IMR-90 (cell line): ENCODE measurements around the gene TCF4. TPM values are rescaled to one million over a fixed set of nuclear protein-coding genes. Genes with fewer than 3 reads are reported as not detected.

Experiments
- ATAC-seq: fragments of 200-7000 bp; cut with Tn5 transposase; 2 replicates; pipeline ENCODE4 v1.9.1; 2020; ENCODE audit warnings: low read depth, mild to moderate bottlenecking, moderate library complexity
- BruUV-seq: library from RNA; stranded (reverse); fragments of 400-500 nt; replicated peaks from 2 replicates; lab custom pipeline; 2021; lab: Mats Ljungman, UMichigan
- CTCF ChIA-PET: fragments of 300-600 bp; formaldehyde crosslinking; extraction: SDS; loops from one replicate; lab custom pipeline; 2021; ENCODE audit warnings: antibody characterized with exemption; lab: Yijun Ruan, JAX
- POLR2A ChIA-PET: fragments of 300-600 bp; sonication (Branson Sonifier 250); formaldehyde crosslinking; loops from one replicate; lab custom pipeline; 2022; ENCODE audit warnings: antibody characterized with exemption; ENCODE audit not compliant: unreplicated experiment; lab: Charles Lee
- DNase-seq: peaks from one replicate; pipeline ENCODE4 v3.0.0; 2013
- H2AFZ ChIP-seq: replicated peaks from 2 replicates; pipeline ENCODE3; 2013; ENCODE audit warnings: low read length, mild to moderate bottlenecking; ENCODE audit not compliant: poor library complexity
- H2AK5ac ChIP-seq: 2 replicates; pipeline ENCODE4 v1.6.1; 2013; ENCODE audit warnings: low read depth, low read length, inconsistent platforms
- H2AK9ac ChIP-seq: replicated peaks from 2 replicates; pipeline ENCODE3; 2013; ENCODE audit warnings: mild to moderate bottlenecking, low read depth, low read length, moderate library complexity; ENCODE audit not compliant: poor library complexity
- H2BK120ac ChIP-seq: 2 replicates; pipeline ENCODE4 v1.6.1; 2013; ENCODE audit warnings: low read depth, low read length, inconsistent platforms
- H2BK15ac ChIP-seq: 3 replicates; pipeline ENCODE4 v1.6.1; 2013; ENCODE audit warnings: low read depth, low read length, inconsistent platforms
- H2BK20ac ChIP-seq: 2 replicates; pipeline ENCODE4 v1.6.1; 2013; ENCODE audit warnings: low read depth, mild to moderate bottlenecking, inconsistent platforms, low read length, moderate library complexity
- H2BK5ac ChIP-seq: 2 replicates; pipeline ENCODE4 v1.6.1; 2013; ENCODE audit warnings: mild to moderate bottlenecking, low read depth, low read length, inconsistent platforms; ENCODE audit not compliant: poor library complexity, severe bottlenecking
- H3K14ac ChIP-seq: replicated peaks from 2 replicates; pipeline ENCODE4 v1.6.1; 2013; ENCODE audit warnings: low read depth, low read length, inconsistent platforms
- H3K18ac ChIP-seq: 2 replicates; pipeline ENCODE4 v1.6.1; 2013; ENCODE audit warnings: low read depth, low read length, control low read depth
- H3K23ac ChIP-seq: 2 replicates; pipeline ENCODE4 v1.6.1; 2013; ENCODE audit warnings: low read depth, low read length, inconsistent platforms
- H3K27ac ChIP-seq: 2 replicates; pipeline ENCODE4 v1.5.1; 2013; ENCODE audit warnings: mild to moderate bottlenecking, control low read depth, low read length; ENCODE audit not compliant: insufficient read depth
- H3K27me3 ChIP-seq: 2 replicates; pipeline ENCODE4 v1.6.1; 2013; ENCODE audit warnings: low read length; ENCODE audit not compliant: control insufficient read depth, insufficient read depth
- H3K36me3 ChIP-seq: 2 replicates; pipeline ENCODE4 v1.6.1; 2013; ENCODE audit warnings: low read length, mixed read lengths; ENCODE audit not compliant: control insufficient read depth, insufficient read depth
- H3K4ac ChIP-seq: 2 replicates; pipeline ENCODE4 v1.6.1; 2013; ENCODE audit warnings: low read depth, low read length, inconsistent platforms
- H3K4me1 ChIP-seq: 2 replicates; pipeline ENCODE4 v1.6.1; 2013; ENCODE audit warnings: low read length, mixed read lengths; ENCODE audit not compliant: control insufficient read depth, insufficient read depth
- H3K4me2 ChIP-seq: 2 replicates; pipeline ENCODE4 v1.6.1; 2013; ENCODE audit warnings: low read depth, mild to moderate bottlenecking, control low read depth, low read length, moderate library complexity
- H3K4me3 ChIP-seq: 2 replicates; pipeline ENCODE4 v1.5.1; 2013; ENCODE audit warnings: low read depth, mild to moderate bottlenecking, control low read depth, low read length, moderate library complexity; ENCODE audit not compliant: insufficient read depth
- H3K56ac ChIP-seq: 2 replicates; pipeline ENCODE4 v1.6.1; 2013; ENCODE audit warnings: low read length, inconsistent platforms; ENCODE audit not compliant: insufficient read depth; ENCODE audit errors: extremely low read depth
- H3K79me1 ChIP-seq, 2 experiments: 2 replicates each; pipeline ENCODE4 v1.6.1; 2013; ENCODE audit warnings: low read length in 2 of 2, inconsistent platforms in 1 of 2, low read depth in 1 of 2
- H3K9ac ChIP-seq: 2 replicates; pipeline ENCODE4 v1.6.1; 2013; ENCODE audit warnings: low read depth, low read length, control low read depth
- H3K9me1 ChIP-seq: 2 replicates; pipeline ENCODE4 v1.6.1; 2013; ENCODE audit warnings: low read length, inconsistent platforms; ENCODE audit not compliant: insufficient read depth
- H3K9me3 ChIP-seq: 2 replicates; pipeline ENCODE4 v1.6.1; 2013; ENCODE audit warnings: low read length; ENCODE audit not compliant: control insufficient read depth, insufficient read depth
- H4K20me1 ChIP-seq: 2 replicates; pipeline ENCODE4 v1.6.1; 2013; ENCODE audit warnings: low read length, inconsistent platforms; ENCODE audit not compliant: insufficient read depth
- H4K5ac ChIP-seq: 2 replicates; pipeline ENCODE4 v1.6.1; 2013; ENCODE audit warnings: mild to moderate bottlenecking, low read depth, low read length, control low read depth
- H4K8ac ChIP-seq, 2 experiments: 2 replicates each; pipeline ENCODE4 v1.6.1; 2013; ENCODE audit warnings: low read depth in 2 of 2, low read length in 2 of 2, control low read depth in 1 of 2, inconsistent platforms in 1 of 2
- H4K91ac ChIP-seq: 2 replicates; pipeline ENCODE4 v1.6.1; 2013; ENCODE audit warnings: low read depth, low read length, inconsistent platforms; ENCODE audit not compliant: insufficient read depth
- BHLHE40 ChIP-seq: fragments of 150-350 bp; IDR thresholded peaks from 2 replicates; pipeline ENCODE4 v1.6.1; 2016; ENCODE audit warnings: mild to moderate bottlenecking, low read depth, low read length
- MAZ ChIP-seq: IDR thresholded peaks from 2 replicates; pipeline ENCODE4 v1.6.1; 2012; ENCODE audit warnings: low read depth, mild to moderate bottlenecking, low read length, improper control_type of control experiment, moderate library complexity, borderline replicate concordance
- WGBS, 2 experiments: methylation state at CpG; one replicate each; pipeline versions ENCODE4 v1.1.5 to v1.1.7; 2013; ENCODE audit warnings: missing lambda C conversion rate in 2 of 2; ENCODE audit not compliant: insufficient read length in 1 of 2; ENCODE audit errors: extremely low coverage in 2 of 2; 5-methylcytosine and 5-hydroxymethylcytosine counted together
- dilution Hi-C: fragments of 300-500 bp; cut with HindIII; formaldehyde crosslinking; loops from one replicate; pipeline ENCODE4 v1.14.3; 2018; ENCODE audit warnings: low sequenced_read_pairs; ENCODE audit not compliant: unreplicated experiment
- in situ Hi-C: fragments of 300-500 bp; cut with MboI; formaldehyde crosslinking; loops from 3 replicates; pipeline ENCODE4 v1.14.3; 2019; ENCODE audit warnings: low sequenced_read_pairs, inconsistent platforms, mixed read lengths
- intact Hi-C: fragments of 100-400 bp; cut with micrococcal nuclease; formaldehyde crosslinking; loops from 2 replicates; pipeline ENCODE4 v1.10.0; 2022
- polyA plus RNA-seq, 3 experiments: library from polyadenylated mRNA; depleted of rRNA; stranded (reverse); fragments of >200 nt; gene quantifications; 2 replicates each; pipeline ENCODE4 v1.2.3, GENCODE V29; 2012; ENCODE audit warnings: low replicate concordance in 1 of 3
- total RNA-seq: library from RNA; depleted of rRNA; stranded (reverse); fragments of >200 nt; gene quantifications from 2 replicates; pipeline ENCODE4 v1.2.3, GENCODE V29; 2012

Gene TCF4
- total and polyA plus RNA-seq, 2 of the 4 experiments (the other 2 are of a cell fraction), result 30.0 to 87.1 TPM

GRCh38 chr18:55549474-55550104 is 38.4 kb downstream of the TCF4 start:
- Histone ChIP-seq H3K4me3 (no peak overlapping the region), H3K18ac (no peak overlapping the region), H3K56ac (no peak overlapping the region), H3K14ac (no peak overlapping the region), H3K36me3 (peaks cover 3% of the 10 kb centered on the region; the same call in 1 of the 2 replicates), H4K20me1 (peaks cover 5% of the 10 kb centered on the region; the same call in 1 of the 2 replicates), H2AFZ (no peak overlapping the region), H3K27ac (no peak overlapping the region), H3K23ac (no peak overlapping the region), H4K8ac (no peak overlapping the region), H4K91ac (no peak overlapping the region), H4K5ac (no peak overlapping the region), H3K4me1 (peaks cover 8% of the 10 kb centered on the region), H2BK120ac (no peak overlapping the region), H2AK9ac (no peak overlapping the region), H2AK5ac (no peak overlapping the region), H3K9me1 (peaks cover 16% of the 10 kb centered on the region), H2BK15ac (no peak overlapping the region), H2BK20ac (no peak overlapping the region), H3K9ac (no peak overlapping the region), H3K27me3 (no peaks in the 10 kb centered on the region), H3K4me2 (no peak overlapping the region), H3K79me1 (peaks cover 29 to 73% of the 10 kb centered on the region in 2 experiments), H2BK5ac (no peak overlapping the region), H3K9me3 (no peaks in the 10 kb centered on the region), H3K4ac (no peak overlapping the region)
- ATAC-seq, result no peak
- BruUV-seq, result no TSS peak
- dilution Hi-C loops (no loop called here), intact Hi-C loops (no loop called here), in situ Hi-C loops (no loop called here)
- POLR2A ChIA-PET, result no interaction called here
- WGBS, 2 experiments, result no CpG with 5 or more reads among the region's 5 CpGs
- TF ChIP-seq BHLHE40, result no peak
- TF ChIP-seq MAZ, result no peak
- CTCF ChIA-PET, result no interaction called here
- DNase-seq, result no peak
